HCT116 (cell line): Measurements from ENCODE around the gene KATNAL1. TPM values are rescaled to one million over a fixed set of nuclear protein-coding genes. Genes with fewer than 3 reads are reported as not detected.

Experiments
- ATAC-seq: fragments of 200-7000 bp; cut with Tn5 transposase; 2 replicates; pipeline ENCODE4 v1.9.1; 2020; ENCODE audit warnings: mild to moderate bottlenecking, moderate library complexity
- BruUV-seq: library from RNA; stranded (reverse); fragments of 400-500 nt; replicated peaks from 2 replicates; lab custom pipeline; 2021; lab: Mats Ljungman, UMichigan
- CTCF ChIA-PET: fragments of 300-600 bp; sonication (Branson Sonifier 250); formaldehyde crosslinking; loops from one replicate; lab custom pipeline; 2021; ENCODE audit warnings: antibody characterized with exemption; lab: Charles Lee
- POLR2A ChIA-PET: fragments of 300-600, 350-600 bp; sonication (Branson Sonifier 250); formaldehyde crosslinking; loops from one replicate; lab custom pipeline; 2021; ENCODE audit warnings: antibody characterized with exemption; lab: Charles Lee
- RAD21 ChIA-PET, 2 experiments: fragments of 300-600 bp; sonication (Branson Sonifier 250); formaldehyde crosslinking; loops; one replicate each; lab custom pipeline; 2023; ENCODE audit warnings: low total read pairs in 2 of 2; ENCODE audit not compliant: uncharacterized antibody in 2 of 2, unreplicated experiment in 2 of 2, low non-redundant PET in 1 of 2; lab: Charles Lee
- DNase-seq: peaks from one replicate; pipeline ENCODE4 v3.0.0-alpha.2; 2010; ENCODE audit warnings: low read depth, low spot score
- H2AFZ ChIP-seq: fragments of 200-600 bp; shearing (Covaris generic), sonication (generic); 2 replicates; pipeline ENCODE4 v1.6.1; 2017; ENCODE audit warnings: low read depth, mixed run types, mixed read lengths, antibody characterized with exemption, low read length; ENCODE audit not compliant: poor library complexity, severe bottlenecking
- H3K27ac ChIP-seq: 2 replicates; pipeline ENCODE4 v1.5.1; 2012; ENCODE audit warnings: low read depth, low read length
- H3K27me3 ChIP-seq: fragments of 200-600 bp; sonication (generic); 2 replicates; pipeline ENCODE4 v1.6.1; 2016; ENCODE audit warnings: mixed run types, low read length, mixed read lengths; ENCODE audit not compliant: insufficient read depth
- H3K36me3 ChIP-seq, 2 experiments: fragments of 200-500 bp in 1 of 2; fragments of 200-600 bp in 1 of 2; sonication (Bioruptor generic) in 1 of 2; sonication (generic) in 1 of 2; 2 replicates each; pipeline versions ENCODE4 v1.5.1 to v1.6.1; 2014 to 2016; ENCODE audit warnings: low read length in 2 of 2, inconsistent platforms in 1 of 2, mixed read lengths in 1 of 2, mixed run types in 1 of 2; ENCODE audit not compliant: insufficient read depth in 2 of 2, control insufficient read depth in 1 of 2
- H3K4me1 ChIP-seq, 2 experiments: fragments of 200-600 bp in 1 of 2; sonication (generic) in 1 of 2; 2 replicates each; pipeline versions ENCODE4 v1.5.1 to v1.6.1; 2012 to 2017; ENCODE audit warnings: low read length in 2 of 2, inconsistent platforms in 1 of 2, mild to moderate bottlenecking in 1 of 2, mixed read lengths in 1 of 2, mixed run types in 1 of 2, moderate library complexity in 1 of 2; ENCODE audit not compliant: insufficient read depth in 2 of 2, control insufficient read depth in 1 of 2
- H3K4me2 ChIP-seq: fragments of 200-600 bp; sonication (generic); 2 replicates; pipeline ENCODE4 v1.6.1; 2017; ENCODE audit warnings: mixed run types, low read length, mixed read lengths
- H3K4me3 ChIP-seq, 2 experiments: fragments of 200-600 bp in 1 of 2; sonication (generic) in 1 of 2; replicated peaks in 1 of 2; 2 replicates each; pipeline ENCODE4 v1.5.1; 2011 to 2016; ENCODE audit warnings: low read length in 2 of 2, control low read depth in 1 of 2, low read depth in 1 of 2, mild to moderate bottlenecking in 1 of 2, mixed read lengths in 1 of 2, mixed run types in 1 of 2
- H3K79me2 ChIP-seq: fragments of 200-600 bp; sonication (generic); 2 replicates; pipeline ENCODE4 v1.6.1; 2017; ENCODE audit warnings: mild to moderate bottlenecking, mixed run types, low read length, moderate library complexity, mixed read lengths; ENCODE audit not compliant: insufficient read depth
- H3K9ac ChIP-seq: fragments of 200-600 bp; sonication (generic); 2 replicates; pipeline ENCODE4 v1.6.1; 2016; ENCODE audit warnings: low read length, mixed read lengths
- H3K9me2 ChIP-seq: fragments of 200-600 bp; sonication (generic), shearing (Covaris generic); 2 replicates; pipeline ENCODE4 v1.6.1; 2017; ENCODE audit warnings: mixed run types, mild to moderate bottlenecking, moderate library complexity; ENCODE audit not compliant: insufficient read depth
- H3K9me3 ChIP-seq, 2 experiments: fragments of 200-500 bp in 1 of 2; fragments of 200-600 bp in 1 of 2; sonication (Bioruptor generic) in 1 of 2; sonication (generic) in 1 of 2; 2 replicates each; pipeline ENCODE4 v1.6.1; 2014 to 2017; ENCODE audit warnings: low read length in 2 of 2, mixed read lengths in 2 of 2, inconsistent platforms in 1 of 2, low read depth in 1 of 2, mild to moderate bottlenecking in 1 of 2, mixed run types in 1 of 2, moderate library complexity in 1 of 2; ENCODE audit not compliant: control insufficient read depth in 1 of 2, insufficient read depth in 1 of 2
- H4K20me1 ChIP-seq: fragments of 200-600 bp; sonication (generic), shearing (Covaris generic); 2 replicates; pipeline ENCODE4 v1.6.1; 2017; ENCODE audit warnings: mixed run types, mild to moderate bottlenecking, moderate library complexity; ENCODE audit not compliant: insufficient read depth
- ATF3 ChIP-seq: IDR thresholded peaks from 2 replicates; pipeline ENCODE4 v1.6.1; 2012
- CEBPB ChIP-seq: IDR thresholded peaks from 2 replicates; pipeline ENCODE4 v1.6.1; 2012; ENCODE audit warnings: low read depth
- EGR1 ChIP-seq: IDR thresholded peaks from 2 replicates; pipeline ENCODE4 v1.6.1; 2012; ENCODE audit warnings: low read depth
- EZH2 ChIP-seq: fragments of 200-600 bp; sonication (generic); IDR thresholded peaks from 2 replicates; pipeline ENCODE4 v1.6.1; 2017; ENCODE audit warnings: antibody characterized with exemption, mixed run types
- EZH2phosphoT487 ChIP-seq: fragments of 200-600 bp; IDR thresholded peaks from 2 replicates; pipeline ENCODE4 v1.6.1; 2018; ENCODE audit warnings: antibody characterized with exemption, borderline replicate concordance
- FOSL1 ChIP-seq: IDR thresholded peaks from 2 replicates; pipeline ENCODE4 v1.6.1; 2012; ENCODE audit warnings: low read depth
- RAD21 ChIP-seq: IDR thresholded peaks from 2 replicates; pipeline ENCODE4 v1.6.1; 2012; ENCODE audit warnings: low read depth, mild to moderate bottlenecking
- SP1 ChIP-seq: IDR thresholded peaks from 2 replicates; pipeline ENCODE4 v1.6.1; 2012; ENCODE audit warnings: low read depth
- SRF ChIP-seq: IDR thresholded peaks from 2 replicates; pipeline ENCODE4 v1.6.1; 2012; ENCODE audit warnings: low read depth
- TCF7L2 ChIP-seq: IDR thresholded peaks from 2 replicates; pipeline ENCODE4 v1.7.0; 2011; ENCODE audit warnings: borderline replicate concordance, inconsistent platforms; ENCODE audit not compliant: insufficient read depth, insufficient read length; ENCODE audit errors: extremely low read depth
- ZBTB33 ChIP-seq: IDR thresholded peaks from 2 replicates; pipeline ENCODE4 v1.6.1; 2011; ENCODE audit warnings: mild to moderate bottlenecking, low read length, moderate library complexity; ENCODE audit not compliant: insufficient replicate concordance; ENCODE audit errors: extremely low read depth
- ZFX ChIP-seq: fragments of 450-650 bp; IDR thresholded peaks from 2 replicates; pipeline ENCODE4 v1.6.1; 2017
- intact Hi-C: fragments of 100-400 bp; cut with micrococcal nuclease; formaldehyde crosslinking; loops from 2 replicates; pipeline ENCODE4 v1.10.0; 2022
- total RNA-seq: library from RNA; stranded (reverse); gene quantifications from one replicate; pipeline ENCODE4 v1.2.1, GENCODE V29; 2021; ENCODE audit not compliant: unreplicated experiment
- TF ChIP-seq, protein P1 (sequence below): IDR thresholded peaks from 2 replicates; pipeline ENCODE4 v1.6.1; 2012; ENCODE audit warnings: low read depth

KATNAL1 gene
- total RNA-seq, 1 experiment from 2014 or later, result 17.3 TPM

DNA sequence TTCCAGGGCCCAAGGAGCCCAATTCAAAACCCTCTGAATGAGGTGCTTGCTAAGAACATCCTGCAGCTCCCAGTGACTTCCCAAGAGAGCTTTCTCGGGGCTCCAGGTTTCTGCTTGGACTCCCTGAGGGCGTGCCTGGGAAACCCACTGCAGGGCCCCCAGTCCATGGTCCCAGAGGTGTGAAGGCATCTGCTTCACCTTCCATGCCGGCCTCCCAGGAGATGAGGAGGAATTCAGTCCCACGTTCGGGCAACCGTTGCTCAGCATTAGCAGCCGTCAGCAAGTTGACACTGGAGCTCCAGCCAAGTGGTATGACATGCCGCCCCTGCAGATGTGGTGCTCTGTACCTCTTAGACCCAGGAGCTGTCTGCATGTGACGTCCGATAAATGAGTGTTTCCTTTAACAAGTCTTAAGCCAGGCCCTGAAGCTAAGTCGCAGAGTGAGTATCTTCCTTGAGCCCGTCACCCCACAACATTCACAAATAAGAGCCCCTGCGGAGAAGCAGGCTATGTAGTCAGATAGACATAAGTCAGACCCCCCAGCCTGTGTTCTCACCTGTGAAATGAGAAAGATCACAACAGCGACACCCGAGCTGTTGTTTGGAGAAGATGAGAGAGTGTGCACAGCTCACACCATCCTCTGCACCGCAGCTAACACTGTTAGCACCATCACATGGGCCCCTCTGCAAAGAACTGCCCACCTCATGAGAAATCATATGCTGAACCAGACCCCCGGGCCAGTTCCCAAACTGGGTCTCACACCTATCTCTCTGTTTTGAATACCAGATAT is 150.3 kb downstream of the KATNAL1 start:
- Histone ChIP-seq H4K20me1 (no peaks in the 10 kb centered on the region), H2AFZ (no peak overlapping the region), H3K27ac (no peak overlapping the region), H3K36me3 (no peaks in the 10 kb centered on the region), H3K27me3 (no peaks in the 10 kb centered on the region), H3K9me2 (no peaks in the 10 kb centered on the region), H3K9me3 (no peaks in the 10 kb centered on the region), H3K4me3 (no peak overlapping the region), H3K79me2 (no peaks in the 10 kb centered on the region), H3K4me2 (no peak overlapping the region), H3K9ac (no peak overlapping the region), H3K4me1 (no peaks in the 10 kb centered on the region)
- no peak for DNase-seq
- no TSS peak for BruUV-seq
- intact Hi-C loops, result no loop called here
- POLR2A ChIA-PET, result no interaction called here
- TF ChIP-seq EZH2phosphoT487, result no peak
- no peak for TF ChIP-seq SP1
- CTCF ChIA-PET, result interaction anchor here (0.6 kb wide), 2 partner anchors 11 to 24 kb away, joined by 3 to 4 read pairs; no protein-coding TSS in a partner anchor
- no peak for ATAC-seq
- RAD21 ChIA-PET, result no interaction called here

GRCh38 chr13:30156270-30156669 is 151.1 kb downstream of the KATNAL1 start:
- H2AFZ ChIP-seq, result no peak overlapping the region
- no peaks in the 10 kb centered on the region for H3K79me2 ChIP-seq
- H3K36me3 ChIP-seq, result no peaks in the 10 kb centered on the region
- H3K9me2 ChIP-seq, result no peaks in the 10 kb centered on the region
- no peak overlapping the region for H3K9ac ChIP-seq
- ATAC-seq, result no peak
- no peak overlapping the region for H3K4me2 ChIP-seq
- no peak overlapping the region for H3K27ac ChIP-seq
- intact Hi-C loops, result no loop called here
- H3K4me3 ChIP-seq, result no peak overlapping the region
- H3K27me3 ChIP-seq, result no peaks in the 10 kb centered on the region
- DNase-seq, result no peak
- no peaks in the 10 kb centered on the region for H3K9me3 ChIP-seq
- ChIA-PET RAD21 (no interaction called here), CTCF (no interaction called here), POLR2A (no interaction called here)
- H3K4me1 ChIP-seq, result no peaks in the 10 kb centered on the region
- H4K20me1 ChIP-seq, result no peaks in the 10 kb centered on the region
- TF ChIP-seq EZH2, result no peak
- TF ChIP-seq EZH2phosphoT487, result no peak
- no peak for TF ChIP-seq ZBTB33
- no peak for TF ChIP-seq SP1
- no peak for TF ChIP-seq ZFX
- TF ChIP-seq CEBPB, result no peak
- TF ChIP-seq ATF3, result no peak
- TF ChIP-seq RAD21, result no peak
- TF ChIP-seq SRF, result no peak
- TF ChIP-seq EGR1, result no peak
- TF ChIP-seq TCF7L2, result no peak
- TF ChIP-seq FOSL1, result no peak
- TF ChIP-seq, protein P1, sequence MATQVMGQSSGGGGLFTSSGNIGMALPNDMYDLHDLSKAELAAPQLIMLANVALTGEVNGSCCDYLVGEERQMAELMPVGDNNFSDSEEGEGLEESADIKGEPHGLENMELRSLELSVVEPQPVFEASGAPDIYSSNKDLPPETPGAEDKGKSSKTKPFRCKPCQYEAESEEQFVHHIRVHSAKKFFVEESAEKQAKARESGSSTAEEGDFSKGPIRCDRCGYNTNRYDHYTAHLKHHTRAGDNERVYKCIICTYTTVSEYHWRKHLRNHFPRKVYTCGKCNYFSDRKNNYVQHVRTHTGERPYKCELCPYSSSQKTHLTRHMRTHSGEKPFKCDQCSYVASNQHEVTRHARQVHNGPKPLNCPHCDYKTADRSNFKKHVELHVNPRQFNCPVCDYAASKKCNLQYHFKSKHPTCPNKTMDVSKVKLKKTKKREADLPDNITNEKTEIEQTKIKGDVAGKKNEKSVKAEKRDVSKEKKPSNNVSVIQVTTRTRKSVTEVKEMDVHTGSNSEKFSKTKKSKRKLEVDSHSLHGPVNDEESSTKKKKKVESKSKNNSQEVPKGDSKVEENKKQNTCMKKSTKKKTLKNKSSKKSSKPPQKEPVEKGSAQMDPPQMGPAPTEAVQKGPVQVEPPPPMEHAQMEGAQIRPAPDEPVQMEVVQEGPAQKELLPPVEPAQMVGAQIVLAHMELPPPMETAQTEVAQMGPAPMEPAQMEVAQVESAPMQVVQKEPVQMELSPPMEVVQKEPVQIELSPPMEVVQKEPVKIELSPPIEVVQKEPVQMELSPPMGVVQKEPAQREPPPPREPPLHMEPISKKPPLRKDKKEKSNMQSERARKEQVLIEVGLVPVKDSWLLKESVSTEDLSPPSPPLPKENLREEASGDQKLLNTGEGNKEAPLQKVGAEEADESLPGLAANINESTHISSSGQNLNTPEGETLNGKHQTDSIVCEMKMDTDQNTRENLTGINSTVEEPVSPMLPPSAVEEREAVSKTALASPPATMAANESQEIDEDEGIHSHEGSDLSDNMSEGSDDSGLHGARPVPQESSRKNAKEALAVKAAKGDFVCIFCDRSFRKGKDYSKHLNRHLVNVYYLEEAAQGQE, result no peak
- BruUV-seq, result no TSS peak
